Measurements from ENCODE around the gene KLK15.
A peak's percentile ranks its signal among the peaks of the same experiment; 100 is the strongest.
"Not testable (repeated sequence)": the region's sequence is repeated elsewhere in the genome, so short reads cannot be mapped to it uniquely, and the experiment has no call there.

The KLK15 gene

GRCh38 chr19:50814883-50815282 is 18.5 kb downstream of the KLK15 start:
- no peak overlapping the region for H3K9ac ChIP-seq (ENCODE audit: low read length in 5 of 5)
- peaks cover 26 to 58% (median 44%) of the 10 kb centered on the region in 5 donors for H3K27me3 ChIP-seq (ENCODE audit: control insufficient read depth in 5 of 5, insufficient read depth in 4 of 5, low read length in 5 of 5)
- H3K4me3 ChIP-seq (ENCODE audit: low read depth in 1 of 5, low read length in 5 of 5) = no peak overlapping the region
- peaks cover 0 to 5% (median 5%) of the 10 kb centered on the region in 5 donors for H3K4me1 ChIP-seq (ENCODE audit: control insufficient read depth in 5 of 5, insufficient read depth in 5 of 5, low read length in 5 of 5)
- peaks cover 0 to 4% (median 0%) of the 10 kb centered on the region in 5 donors for H3K9me3 ChIP-seq (ENCODE audit: control insufficient read depth in 5 of 5, low read length in 5 of 5)
- H3K27ac ChIP-seq (ENCODE audit: low read depth, low read length) = no peak overlapping the region
- H3K36me3 ChIP-seq (ENCODE audit: control insufficient read depth in 5 of 5, insufficient read depth in 5 of 5, low read length in 5 of 5) = no peaks in the 10 kb centered on the region

- no peaks in the 10 kb centered on the region for H3K4me1 ChIP-seq (ENCODE audit: control insufficient read depth in 5 of 5, insufficient read depth in 5 of 5, low read length in 5 of 5)
- no peak overlapping the region for H3K4me3 ChIP-seq (ENCODE audit: low read depth in 1 of 5, low read length in 5 of 5)
- no peak overlapping the region for H3K9ac ChIP-seq (ENCODE audit: low read length in 5 of 5)
- H3K36me3 ChIP-seq (ENCODE audit: control insufficient read depth in 5 of 5, insufficient read depth in 5 of 5, low read length in 5 of 5) = no peaks in the 10 kb centered on the region
- H3K27me3 ChIP-seq (ENCODE audit: control insufficient read depth in 5 of 5, insufficient read depth in 4 of 5, low read length in 5 of 5) = peaks cover 7 to 36% (median 22%) of the 10 kb centered on the region in 5 donors
- peaks cover 0 to 4% (median 0%) of the 10 kb centered on the region in 5 donors for H3K9me3 ChIP-seq (ENCODE audit: control insufficient read depth in 5 of 5, low read length in 5 of 5)
- no peak overlapping the region for H3K27ac ChIP-seq (ENCODE audit: low read depth, low read length)
These were observed 20.9 kb downstream of the KLK15 start for GRCh38 chr19:50812474-50812873.

GRCh38 chr19:50811622-50812238 is 21.6 kb downstream of the KLK15 start:
- not testable (repeated sequence) for H3K27ac ChIP-seq (ENCODE audit: low read depth, low read length); H3K9ac ChIP-seq (ENCODE audit: low read length in 5 of 5); H3K36me3 ChIP-seq (ENCODE audit: control insufficient read depth in 5 of 5, insufficient read depth in 5 of 5, low read length in 5 of 5); H3K4me3 ChIP-seq (ENCODE audit: low read depth in 1 of 5, low read length in 5 of 5); H3K4me1 ChIP-seq (ENCODE audit: control insufficient read depth in 5 of 5, insufficient read depth in 5 of 5, low read length in 5 of 5); H3K9me3 ChIP-seq (ENCODE audit: control insufficient read depth in 5 of 5, low read length in 5 of 5)
- H3K27me3 ChIP-seq (ENCODE audit: control insufficient read depth in 5 of 5, insufficient read depth in 4 of 5, low read length in 5 of 5) = peaks cover 3 to 29% (median 18%) of the 10 kb centered on the region in 5 donors

GRCh38 chr19:50808856-50809255 is 24.5 kb downstream of the KLK15 start:
- no peak overlapping the region for H3K9ac ChIP-seq (ENCODE audit: low read length in 5 of 5)
- peaks cover 0 to 16% (median 6%) of the 10 kb centered on the region in 5 donors for H3K4me1 ChIP-seq (ENCODE audit: control insufficient read depth in 5 of 5, insufficient read depth in 5 of 5, low read length in 5 of 5)
- peaks cover 0 to 16% (median 12%) of the 10 kb centered on the region in 5 donors for H3K27me3 ChIP-seq (ENCODE audit: control insufficient read depth in 5 of 5, insufficient read depth in 4 of 5, low read length in 5 of 5)
- H3K36me3 ChIP-seq (ENCODE audit: control insufficient read depth in 5 of 5, insufficient read depth in 5 of 5, low read length in 5 of 5) = no peaks in the 10 kb centered on the region
- no peak overlapping the region for H3K4me3 ChIP-seq (ENCODE audit: low read depth in 1 of 5, low read length in 5 of 5)
- no peaks in the 10 kb centered on the region for H3K9me3 ChIP-seq (ENCODE audit: control insufficient read depth in 5 of 5, low read length in 5 of 5)
- H3K27ac ChIP-seq (ENCODE audit: low read depth, low read length) = no peak overlapping the region

- H3K27ac ChIP-seq (ENCODE audit: low read depth, low read length) = peak overlapping the region; percentile 97
- peaks cover 4 to 28% (median 20%) of the 10 kb centered on the region in 5 donors for H3K4me1 ChIP-seq (ENCODE audit: control insufficient read depth in 5 of 5, insufficient read depth in 5 of 5, low read length in 5 of 5)
- H3K4me3 ChIP-seq (ENCODE audit: low read depth in 1 of 5, low read length in 5 of 5) = peak overlapping the region; percentile 83 to 99 (median 95)
- no peaks in the 10 kb centered on the region for H3K27me3 ChIP-seq (ENCODE audit: control insufficient read depth in 5 of 5, insufficient read depth in 4 of 5, low read length in 5 of 5)
- H3K9ac ChIP-seq (ENCODE audit: low read length in 5 of 5) = peak overlapping the region; percentile 77 to 97 (median 89)
- peaks cover 0 to 18% (median 8%) of the 10 kb centered on the region in 5 donors for H3K36me3 ChIP-seq (ENCODE audit: control insufficient read depth in 5 of 5, insufficient read depth in 5 of 5, low read length in 5 of 5)
- H3K9me3 ChIP-seq (ENCODE audit: control insufficient read depth in 5 of 5, low read length in 5 of 5) = no peaks in the 10 kb centered on the region
These were observed 28.7 kb downstream of the KLK15 start for GRCh38 chr19:50804420-50805272.

GRCh38 chr19:50803633-50804419 is 29.5 kb downstream of the KLK15 start:
- H3K27me3 ChIP-seq (ENCODE audit: control insufficient read depth in 5 of 5, insufficient read depth in 4 of 5, low read length in 5 of 5) = no peaks in the 10 kb centered on the region
- peaks cover 0 to 26% (median 14%) of the 10 kb centered on the region in 5 donors for H3K36me3 ChIP-seq (ENCODE audit: control insufficient read depth in 5 of 5, insufficient read depth in 5 of 5, low read length in 5 of 5)
- H3K4me3 ChIP-seq (ENCODE audit: low read depth in 1 of 5, low read length in 5 of 5) = peak overlapping the region; percentile 83 to 99 (median 95)
- H3K27ac ChIP-seq (ENCODE audit: low read depth, low read length) = peak overlapping the region; percentile 97
- peaks cover 4 to 28% (median 20%) of the 10 kb centered on the region in 5 donors for H3K4me1 ChIP-seq (ENCODE audit: control insufficient read depth in 5 of 5, insufficient read depth in 5 of 5, low read length in 5 of 5)
- peak overlapping the region; percentile 77 to 97 (median 89) for H3K9ac ChIP-seq (ENCODE audit: low read length in 5 of 5)
- H3K9me3 ChIP-seq (ENCODE audit: control insufficient read depth in 5 of 5, low read length in 5 of 5) = no peaks in the 10 kb centered on the region

GRCh38 chr19:50801107-50801506 is 32.3 kb downstream of the KLK15 start:
- H3K27me3 ChIP-seq (ENCODE audit: control insufficient read depth in 5 of 5, insufficient read depth in 4 of 5, low read length in 5 of 5) = no peaks in the 10 kb centered on the region
- H3K9me3 ChIP-seq (ENCODE audit: control insufficient read depth in 5 of 5, low read length in 5 of 5) = no peaks in the 10 kb centered on the region
- peaks cover 4 to 28% (median 20%) of the 10 kb centered on the region in 5 donors for H3K4me1 ChIP-seq (ENCODE audit: control insufficient read depth in 5 of 5, insufficient read depth in 5 of 5, low read length in 5 of 5)
- no peak overlapping the region for H3K4me3 ChIP-seq (ENCODE audit: low read depth in 1 of 5, low read length in 5 of 5)
- H3K27ac ChIP-seq (ENCODE audit: low read depth, low read length) = no peak overlapping the region
- H3K9ac ChIP-seq (ENCODE audit: low read length in 5 of 5) = no peak overlapping the region
- peaks cover 0 to 53% (median 34%) of the 10 kb centered on the region in 5 donors for H3K36me3 ChIP-seq (ENCODE audit: control insufficient read depth in 5 of 5, insufficient read depth in 5 of 5, low read length in 5 of 5)

GRCh38 chr19:50799547-50799851 is 33.9 kb downstream of the KLK15 start:
- H3K4me1 ChIP-seq (ENCODE audit: control insufficient read depth in 5 of 5, insufficient read depth in 5 of 5, low read length in 5 of 5) = peaks cover 4 to 17% (median 15%) of the 10 kb centered on the region in 5 donors
- H3K36me3 ChIP-seq (ENCODE audit: control insufficient read depth in 5 of 5, insufficient read depth in 5 of 5, low read length in 5 of 5) = peaks cover 0 to 60% (median 34%) of the 10 kb centered on the region in 5 donors
- no peaks in the 10 kb centered on the region for H3K9me3 ChIP-seq (ENCODE audit: control insufficient read depth in 5 of 5, low read length in 5 of 5)
- H3K27me3 ChIP-seq (ENCODE audit: control insufficient read depth in 5 of 5, insufficient read depth in 4 of 5, low read length in 5 of 5) = no peaks in the 10 kb centered on the region
- H3K9ac ChIP-seq (ENCODE audit: low read length in 5 of 5) = no peak overlapping the region
- H3K27ac ChIP-seq (ENCODE audit: low read depth, low read length) = no peak overlapping the region
- H3K4me3 ChIP-seq (ENCODE audit: low read depth in 1 of 5, low read length in 5 of 5) = no peak overlapping the region

GRCh38 chr19:50798659-50799546 is 34.5 kb downstream of the KLK15 start:
- Histone ChIP-seq H3K4me3 (ENCODE audit: low read depth in 1 of 5, low read length in 5 of 5) (no peak overlapping the region), H3K9me3 (ENCODE audit: control insufficient read depth in 5 of 5, low read length in 5 of 5) (no peaks in the 10 kb centered on the region), H3K4me1 (ENCODE audit: control insufficient read depth in 5 of 5, insufficient read depth in 5 of 5, low read length in 5 of 5) (peaks cover 4 to 15% (median 12%) of the 10 kb centered on the region in 5 donors), H3K9ac (ENCODE audit: low read length in 5 of 5) (no peak overlapping the region), H3K36me3 (ENCODE audit: control insufficient read depth in 5 of 5, insufficient read depth in 5 of 5, low read length in 5 of 5) (peaks cover 0 to 60% (median 34%) of the 10 kb centered on the region in 5 donors), H3K27ac (ENCODE audit: low read depth, low read length) (no peak overlapping the region), H3K27me3 (ENCODE audit: control insufficient read depth in 5 of 5, insufficient read depth in 4 of 5, low read length in 5 of 5) (peaks cover 0 to under 1% (median 0%) of the 10 kb centered on the region in 5 donors)
